A549 (cell line): ENCODE data around the gene BDNF. TPM values are rescaled to one million over a fixed set of nuclear protein-coding genes. Genes with fewer than 3 reads are reported as not detected.

Experiments used
- ATAC-seq, 2 experiments: fragments of 200-7000 bp in 1 of 2; fragments of >200 bp in 1 of 2; cut with Nextera tagmentation in 1 of 2; cut with Tn5 transposase in 1 of 2; 3 replicates each; pipeline versions ENCODE4 v1.8.0 to v1.9.1; 2018 to 2020; ENCODE audit warnings: mild to moderate bottlenecking in 1 of 2, moderate library complexity in 1 of 2
- CTCF ChIA-PET: fragments of 300-600 bp; sonication (Branson Sonifier 250); formaldehyde crosslinking; extraction: SDS; loops from one replicate; lab custom pipeline; 2021; ENCODE audit warnings: antibody characterized with exemption, inconsistent platforms; lab: Yijun Ruan, JAX
- POLR2A ChIA-PET: fragments of 350-600 bp; formaldehyde crosslinking; extraction: SDS; loops from one replicate; lab custom pipeline; 2021; ENCODE audit warnings: antibody characterized with exemption, inconsistent platforms; lab: Yijun Ruan, JAX
- DNase-seq, 2 experiments: peaks; one replicate each; pipeline versions ENCODE4 v3.0.0 to v3.0.0-alpha.2; 2011 to 2016; ENCODE audit warnings: low read depth in 1 of 2, low spot score in 1 of 2
- FAIRE-seq: peaks from 2 replicates; lab custom pipeline; 2011; peaks lifted over from hg19 to GRCh38; lab: Jason Lieb, UNC
- H3K27ac ChIP-seq, 2 experiments: fragments of >200 bp; sonication (Bioruptor Twin); formaldehyde crosslinking; 3 replicates each; pipeline ENCODE4 v1.5.1; 2016 to 2017
- H3K4me1 ChIP-seq: fragments of >200 bp; sonication (Bioruptor Twin); formaldehyde crosslinking; 3 replicates; pipeline ENCODE4 v1.6.1; 2016
- H3K4me2 ChIP-seq: fragments of >200 bp; sonication (Bioruptor Twin); formaldehyde crosslinking; 3 replicates; pipeline ENCODE4 v1.6.1; 2016
- H3K4me3 ChIP-seq: fragments of >200 bp; sonication (Bioruptor Twin); formaldehyde crosslinking; 3 replicates; pipeline ENCODE4 v1.5.1; 2016
- H3K9me3 ChIP-seq: fragments of >200 bp; sonication (Bioruptor Twin); formaldehyde crosslinking; 3 replicates; pipeline ENCODE4 v1.6.1; 2016
- CBX8 ChIP-seq: fragments of 200-600 bp; sonication (generic); IDR thresholded peaks from 2 replicates; pipeline ENCODE4 v1.6.1; 2016
- CEBPB ChIP-seq, 2 experiments: fragments of >200 bp in 1 of 2; sonication (Bioruptor Twin) in 1 of 2; formaldehyde crosslinking in 1 of 2; IDR thresholded peaks; 2 replicates each; pipeline ENCODE4 v1.6.1; 2012 to 2016
- EP300 ChIP-seq, 2 experiments: fragments of >200 bp; sonication (Bioruptor Twin); formaldehyde crosslinking; IDR thresholded peaks; 2 replicates in 1 of 2; 3 replicates in 1 of 2; pipeline ENCODE4 v1.6.1; 2016 to 2017
- FOSL2 ChIP-seq, 2 experiments: fragments of 450-650 bp in 1 of 2; fragments of >200 bp in 1 of 2; sonication (Bioruptor Twin) in 1 of 2; formaldehyde crosslinking; IDR thresholded peaks; 2 replicates each; pipeline versions ENCODE4 v1.5.0 to v1.6.1; 2016 to 2020; ENCODE audit warnings: mild to moderate bottlenecking in 1 of 2, moderate library complexity in 1 of 2
- HDAC2 ChIP-seq: fragments of 200-600 bp; sonication (generic); IDR thresholded peaks from 2 replicates; pipeline ENCODE4 v1.6.1; 2016
- HEYL ChIP-seq: fragments of 250-450 bp; sonication (Bioruptor Pico); IDR thresholded peaks from 2 replicates; pipeline ENCODE4 v1.8.0; 2021; ENCODE audit warnings: mild to moderate bottlenecking, moderate library complexity
- JUN ChIP-seq, 2 experiments: fragments of >200 bp; sonication (Bioruptor Twin); formaldehyde crosslinking; IDR thresholded peaks; 2 replicates in 1 of 2; 3 replicates in 1 of 2; pipeline ENCODE4 v1.6.1; 2016 to 2017
- NR3C1 ChIP-seq: fragments of >200 bp; sonication (Bioruptor Twin); formaldehyde crosslinking; IDR thresholded peaks from 3 replicates; pipeline ENCODE4 v1.6.1; 2017
- POLR2A ChIP-seq: IDR thresholded peaks from 2 replicates; pipeline ENCODE4 v1.6.1; 2012; ENCODE audit warnings: mild to moderate bottlenecking, low read length
- POLR2AphosphoS2 ChIP-seq: conservative IDR thresholded peaks from 2 replicates; pipeline ENCODE4 v1.6.1; 2012; ENCODE audit warnings: low read length, improper control_type of control experiment, inconsistent platforms
- RAD21 ChIP-seq, 2 experiments: fragments of >200 bp in 1 of 2; sonication (Bioruptor Twin) in 1 of 2; formaldehyde crosslinking in 1 of 2; IDR thresholded peaks in 1 of 2; conservative IDR thresholded peaks in 1 of 2; 2 replicates in 1 of 2; 3 replicates in 1 of 2; pipeline ENCODE4 v1.6.1; 2012 to 2018; ENCODE audit warnings: inconsistent platforms in 1 of 2
- RNF2 ChIP-seq: fragments of 200-600 bp; sonication (generic); IDR thresholded peaks from 2 replicates; pipeline ENCODE4 v1.6.1; 2016; ENCODE audit warnings: low read depth, mild to moderate bottlenecking, antibody characterized with exemption, moderate library complexity, borderline replicate concordance
- SMC3 ChIP-seq: fragments of >200 bp; sonication (Bioruptor Twin); formaldehyde crosslinking; IDR thresholded peaks from 3 replicates; pipeline ENCODE4 v1.6.1; 2018; ENCODE audit warnings: inconsistent platforms
- ZNF302 ChIP-seq: fragments of 250-450 bp; sonication (Bioruptor Pico); IDR thresholded peaks from 2 replicates; pipeline ENCODE4 v1.9.0; 2021; ENCODE audit warnings: inconsistent platforms, mild to moderate bottlenecking, moderate library complexity
- ZSCAN20 ChIP-seq: fragments of 250-450 bp; sonication (Bioruptor Pico); IDR thresholded peaks from 2 replicates; pipeline ENCODE4 v1.8.0; 2022; ENCODE audit warnings: mild to moderate bottlenecking, moderate library complexity
- WGBS: methylation state at CpG from one replicate; pipeline ENCODE4 v1.1.6; 2017; ENCODE audit errors: missing lambda C conversion rate; 5-methylcytosine and 5-hydroxymethylcytosine counted together
- polyA plus RNA-seq, 4 experiments: library from polyadenylated mRNA; depleted of rRNA in 3 of 4; stranded (reverse); fragments of >200 nt; fragmentation: RNase III in 1 of 4; extraction: RNeasy Plus Mini Kit Qiagen cat#74134 plus additional on column Dnase treatment in 1 of 4; gene quantifications; 2 replicates in 3 of 4; 3 replicates in 1 of 4; pipeline ENCODE4 v1.2.3, GENCODE V29; 2011 to 2017
- TF ChIP-seq, protein P1 (sequence below): IDR thresholded peaks from 2 replicates; pipeline ENCODE4 v1.6.1; 2012
- TF ChIP-seq, protein P2 (sequence below): fragments of 200-600 bp; sonication (generic); IDR thresholded peaks from 2 replicates; pipeline ENCODE4 v1.6.1; 2016; ENCODE audit warnings: antibody characterized with exemption, mild to moderate bottlenecking, moderate library complexity
- TF ChIP-seq, protein P3 (sequence below): fragments of >200 bp; sonication (Bioruptor Twin); formaldehyde crosslinking; IDR thresholded peaks from 2 replicates; pipeline ENCODE4 v1.6.1; 2016
- TF ChIP-seq, protein P4 (sequence below): fragments of >200 bp; sonication (Bioruptor Twin); formaldehyde crosslinking; IDR thresholded peaks from 3 replicates; pipeline ENCODE4 v1.6.1; 2016
- TF ChIP-seq, protein P5 (sequence below): IDR thresholded peaks from 2 replicates; pipeline ENCODE4 v1.6.1; 2012
- TF ChIP-seq, protein P6 (sequence below): fragments of >200 bp; sonication (Bioruptor Twin); formaldehyde crosslinking; IDR thresholded peaks from 3 replicates; pipeline ENCODE4 v1.5.1; 2016

The BDNF gene
- polyA plus RNA-seq, 2 of the 4 experiments (the other 2 are of a cell fraction), result 16.4 to 33.7 TPM

DNA sequence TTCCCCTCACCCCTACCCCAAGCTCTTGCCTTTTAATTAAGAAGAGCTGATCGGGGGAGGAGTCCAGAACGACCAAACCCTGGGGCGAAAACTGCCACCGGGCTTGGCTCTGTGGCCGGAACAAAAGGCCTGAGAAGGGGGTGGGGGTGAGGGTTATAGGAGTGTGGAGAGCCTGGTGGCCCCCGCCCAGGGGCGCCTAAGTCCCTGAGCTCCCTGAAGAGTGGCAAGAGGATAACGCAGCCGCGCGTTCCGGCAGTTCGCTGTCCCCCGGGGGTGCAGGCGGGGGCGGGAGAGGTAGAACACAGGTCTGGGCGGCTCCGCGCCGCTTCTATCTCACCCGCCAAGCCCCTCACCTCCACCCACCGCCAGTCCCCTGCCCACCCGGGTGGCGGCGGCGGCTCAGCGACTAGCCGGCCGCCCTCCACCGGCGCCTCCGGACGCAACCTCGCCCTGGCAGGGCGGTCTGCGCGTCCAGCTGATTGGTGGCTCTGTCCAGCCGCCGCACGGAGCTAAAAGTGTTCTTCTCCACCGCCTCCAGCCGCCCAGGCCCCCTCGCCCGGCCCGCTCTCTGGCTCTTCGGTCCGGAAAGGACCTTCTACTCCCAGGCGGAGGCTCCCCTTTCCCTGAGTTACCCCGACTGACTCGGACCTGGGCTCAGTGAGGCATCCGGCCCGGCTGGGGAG is 18.7 kb upstream of the BDNF start (continued):
- no peak for TF ChIP-seq HEYL
- TF ChIP-seq SMC3, result peak; percentile 15; the same call in 1 of the 3 replicates
- TF ChIP-seq HDAC2, result no peak
- no peak for TF ChIP-seq ZNF302 (CRISPR knock-in tag)
- TF ChIP-seq, protein P1, sequence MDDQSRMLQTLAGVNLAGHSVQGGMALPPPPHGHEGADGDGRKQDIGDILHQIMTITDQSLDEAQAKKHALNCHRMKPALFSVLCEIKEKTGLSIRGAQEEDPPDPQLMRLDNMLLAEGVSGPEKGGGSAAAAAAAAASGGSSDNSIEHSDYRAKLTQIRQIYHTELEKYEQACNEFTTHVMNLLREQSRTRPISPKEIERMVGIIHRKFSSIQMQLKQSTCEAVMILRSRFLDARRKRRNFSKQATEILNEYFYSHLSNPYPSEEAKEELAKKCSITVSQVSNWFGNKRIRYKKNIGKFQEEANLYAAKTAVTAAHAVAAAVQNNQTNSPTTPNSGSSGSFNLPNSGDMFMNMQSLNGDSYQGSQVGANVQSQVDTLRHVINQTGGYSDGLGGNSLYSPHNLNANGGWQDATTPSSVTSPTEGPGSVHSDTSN, result peak; percentile 51; the same call in 1 of the 2 replicates
- no peak for TF ChIP-seq ZSCAN20 (CRISPR knock-in tag)
- TF ChIP-seq, protein P2, sequence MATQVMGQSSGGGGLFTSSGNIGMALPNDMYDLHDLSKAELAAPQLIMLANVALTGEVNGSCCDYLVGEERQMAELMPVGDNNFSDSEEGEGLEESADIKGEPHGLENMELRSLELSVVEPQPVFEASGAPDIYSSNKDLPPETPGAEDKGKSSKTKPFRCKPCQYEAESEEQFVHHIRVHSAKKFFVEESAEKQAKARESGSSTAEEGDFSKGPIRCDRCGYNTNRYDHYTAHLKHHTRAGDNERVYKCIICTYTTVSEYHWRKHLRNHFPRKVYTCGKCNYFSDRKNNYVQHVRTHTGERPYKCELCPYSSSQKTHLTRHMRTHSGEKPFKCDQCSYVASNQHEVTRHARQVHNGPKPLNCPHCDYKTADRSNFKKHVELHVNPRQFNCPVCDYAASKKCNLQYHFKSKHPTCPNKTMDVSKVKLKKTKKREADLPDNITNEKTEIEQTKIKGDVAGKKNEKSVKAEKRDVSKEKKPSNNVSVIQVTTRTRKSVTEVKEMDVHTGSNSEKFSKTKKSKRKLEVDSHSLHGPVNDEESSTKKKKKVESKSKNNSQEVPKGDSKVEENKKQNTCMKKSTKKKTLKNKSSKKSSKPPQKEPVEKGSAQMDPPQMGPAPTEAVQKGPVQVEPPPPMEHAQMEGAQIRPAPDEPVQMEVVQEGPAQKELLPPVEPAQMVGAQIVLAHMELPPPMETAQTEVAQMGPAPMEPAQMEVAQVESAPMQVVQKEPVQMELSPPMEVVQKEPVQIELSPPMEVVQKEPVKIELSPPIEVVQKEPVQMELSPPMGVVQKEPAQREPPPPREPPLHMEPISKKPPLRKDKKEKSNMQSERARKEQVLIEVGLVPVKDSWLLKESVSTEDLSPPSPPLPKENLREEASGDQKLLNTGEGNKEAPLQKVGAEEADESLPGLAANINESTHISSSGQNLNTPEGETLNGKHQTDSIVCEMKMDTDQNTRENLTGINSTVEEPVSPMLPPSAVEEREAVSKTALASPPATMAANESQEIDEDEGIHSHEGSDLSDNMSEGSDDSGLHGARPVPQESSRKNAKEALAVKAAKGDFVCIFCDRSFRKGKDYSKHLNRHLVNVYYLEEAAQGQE, result peak; percentile 85
- no peak for TF ChIP-seq POLR2AphosphoS2
- TF ChIP-seq FOSL2 (IDR thresholded peaks at IDR 0.05), result no peak
- TF ChIP-seq FOSL2 (CRISPR knock-in tag; IDR thresholded peaks at IDR 0.05), result no peak
- TF ChIP-seq RNF2, result no peak; the same call in 1 of the 2 replicates

DNA sequence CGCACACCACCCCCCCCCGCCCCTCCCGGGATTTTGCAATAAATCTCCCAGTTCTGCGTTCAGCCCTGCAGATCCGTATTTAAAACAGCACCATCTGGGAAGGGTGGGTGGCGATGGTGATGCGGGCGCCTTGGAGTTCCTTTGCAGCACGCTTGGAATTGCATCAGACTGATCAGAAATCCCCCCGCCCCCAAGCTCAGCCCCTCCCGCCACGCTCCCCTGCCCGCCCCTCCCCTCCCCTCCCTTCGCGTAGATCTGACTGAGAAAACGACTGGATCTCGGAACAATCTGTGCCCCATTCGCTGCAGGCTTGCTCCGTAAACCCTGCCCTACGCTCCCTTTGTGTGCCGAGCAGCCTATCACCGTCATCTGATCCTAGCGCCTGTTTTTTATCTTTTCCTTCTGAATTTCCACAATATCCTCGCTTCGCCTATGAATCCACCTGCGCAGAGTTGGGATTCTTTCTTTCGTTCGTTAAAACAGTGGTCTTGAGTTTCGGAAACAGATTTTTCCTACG is 18.1 kb upstream of the BDNF start:
- Histone ChIP-seq H3K27ac (peak overlapping the region; percentile 96 to 98), H3K4me2 (peak overlapping the region; percentile 87), H3K4me1 (peaks cover 30% of the 10 kb centered on the region), H3K9me3 (no peaks in the 10 kb centered on the region; the same call in 2 of the 3 replicates), H3K4me3 (peak overlapping the region; percentile 88)
- FAIRE-seq, result no peak
- ATAC-seq, result peak; percentile 82 to 89
- CTCF ChIA-PET, result interaction anchor here (0.9 to 7.1 kb wide), 10 partner anchors 17 to 1616 kb away, joined by 3 to 95 read pairs (median 3); partner anchors contain the start of genes BDNF and KIF18A
- TF ChIP-seq CBX8, result no peak
- TF ChIP-seq, protein P3, sequence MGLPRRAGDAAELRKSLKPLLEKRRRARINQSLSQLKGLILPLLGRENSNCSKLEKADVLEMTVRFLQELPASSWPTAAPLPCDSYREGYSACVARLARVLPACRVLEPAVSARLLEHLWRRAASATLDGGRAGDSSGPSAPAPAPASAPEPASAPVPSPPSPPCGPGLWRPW, result peak; percentile 42; the same call in 1 of the 2 replicates
- TF ChIP-seq JUN (IDR thresholded peaks at IDR 0.05), result peak; percentile 53 to 71; a peak in 4 of 5 replicates
- peak; percentile 81 to 83 for TF ChIP-seq CEBPB (IDR thresholded peaks at IDR 0.05)
- peak; percentile 42; the same call in 1 of the 2 replicates for TF ChIP-seq POLR2A
- TF ChIP-seq, protein P4, sequence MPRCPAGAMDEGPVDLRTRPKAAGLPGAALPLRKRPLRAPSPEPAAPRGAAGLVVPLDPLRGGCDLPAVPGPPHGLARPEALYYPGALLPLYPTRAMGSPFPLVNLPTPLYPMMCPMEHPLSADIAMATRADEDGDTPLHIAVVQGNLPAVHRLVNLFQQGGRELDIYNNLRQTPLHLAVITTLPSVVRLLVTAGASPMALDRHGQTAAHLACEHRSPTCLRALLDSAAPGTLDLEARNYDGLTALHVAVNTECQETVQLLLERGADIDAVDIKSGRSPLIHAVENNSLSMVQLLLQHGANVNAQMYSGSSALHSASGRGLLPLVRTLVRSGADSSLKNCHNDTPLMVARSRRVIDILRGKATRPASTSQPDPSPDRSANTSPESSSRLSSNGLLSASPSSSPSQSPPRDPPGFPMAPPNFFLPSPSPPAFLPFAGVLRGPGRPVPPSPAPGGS, result 0 out of 3 replicates have a peak, but pooled peaks have one; percentile 54
- peak in 1 of 2 experiments; percentile 43; a peak in 1 of 5 replicates for TF ChIP-seq EP300 (IDR thresholded peaks at IDR 0.05)
- TF ChIP-seq, protein P5, sequence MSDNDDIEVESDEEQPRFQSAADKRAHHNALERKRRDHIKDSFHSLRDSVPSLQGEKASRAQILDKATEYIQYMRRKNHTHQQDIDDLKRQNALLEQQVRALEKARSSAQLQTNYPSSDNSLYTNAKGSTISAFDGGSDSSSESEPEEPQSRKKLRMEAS, result peak; percentile 49
- TF ChIP-seq RAD21 (conservative IDR thresholded peaks at IDR 0.05 in 1 of 2, IDR thresholded peaks at IDR 0.05 in 1 of 2), result peak in 1 of 2 experiments; percentile 56; a peak in 3 of 5 replicates
- no peak for TF ChIP-seq NR3C1
- TF ChIP-seq, protein P6, sequence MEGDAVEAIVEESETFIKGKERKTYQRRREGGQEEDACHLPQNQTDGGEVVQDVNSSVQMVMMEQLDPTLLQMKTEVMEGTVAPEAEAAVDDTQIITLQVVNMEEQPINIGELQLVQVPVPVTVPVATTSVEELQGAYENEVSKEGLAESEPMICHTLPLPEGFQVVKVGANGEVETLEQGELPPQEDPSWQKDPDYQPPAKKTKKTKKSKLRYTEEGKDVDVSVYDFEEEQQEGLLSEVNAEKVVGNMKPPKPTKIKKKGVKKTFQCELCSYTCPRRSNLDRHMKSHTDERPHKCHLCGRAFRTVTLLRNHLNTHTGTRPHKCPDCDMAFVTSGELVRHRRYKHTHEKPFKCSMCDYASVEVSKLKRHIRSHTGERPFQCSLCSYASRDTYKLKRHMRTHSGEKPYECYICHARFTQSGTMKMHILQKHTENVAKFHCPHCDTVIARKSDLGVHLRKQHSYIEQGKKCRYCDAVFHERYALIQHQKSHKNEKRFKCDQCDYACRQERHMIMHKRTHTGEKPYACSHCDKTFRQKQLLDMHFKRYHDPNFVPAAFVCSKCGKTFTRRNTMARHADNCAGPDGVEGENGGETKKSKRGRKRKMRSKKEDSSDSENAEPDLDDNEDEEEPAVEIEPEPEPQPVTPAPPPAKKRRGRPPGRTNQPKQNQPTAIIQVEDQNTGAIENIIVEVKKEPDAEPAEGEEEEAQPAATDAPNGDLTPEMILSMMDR, result no peak
- POLR2A ChIA-PET, result interaction anchor here (0.6 to 5.7 kb wide), 14 partner anchors 13 to 1616 kb away, joined by 3 to 78 read pairs (median 4); partner anchors contain the start of genes BDNF, KIF18A and METTL15
- peak; percentile 76 to 93 for DNase-seq
- under 1% methylated on average over 24 of the region's 30 CpGs for WGBS
